Esophagus squamous epithelium (tissue), 5 donors: Measurements from ENCODE around the gene BCL7B. TPM values are rescaled to one million over a fixed set of nuclear protein-coding genes. Genes with fewer than 3 reads are reported as not detected.
"Not testable (repeated sequence)": the region's sequence is repeated elsewhere in the genome, so short reads cannot be mapped to it uniquely, and the experiment has no call there.

Experiments used
- DNase-seq: peaks from one replicate; lab custom pipeline; 2025; lab: John Stamatoyannopoulos, UW
- H3K27ac ChIP-seq, 4 donors: fragments of 200-600 bp; sonication (generic); one replicate each; pipeline ENCODE4 v1.5.1; 2016 to 2019; ENCODE audit warnings: mild to moderate bottlenecking in 1 of 4
- H3K27me3 ChIP-seq, 4 donors: fragments of 200-600 bp; sonication (generic); 1 replicate in 3 of 4; 2 replicates in 1 of 4; pipeline versions ENCODE4 v1.5.1 to v1.6.0; 2017 to 2021; ENCODE audit warnings: antibody characterized with exemption in 1 of 4
- H3K36me3 ChIP-seq, 3 donors: fragments of 200-600 bp; sonication (generic); one replicate each; pipeline ENCODE4 v1.5.1; 2016 to 2019
- H3K4me1 ChIP-seq, 3 donors: fragments of 200-600 bp; sonication (generic); one replicate each; pipeline ENCODE4 v1.5.1; 2017 to 2019
- H3K4me3 ChIP-seq, 4 donors: fragments of 200-600 bp; sonication (generic); 1 replicate in 3 of 4; 2 replicates in 1 of 4; pipeline ENCODE4 v1.5.1; 2016 to 2019; ENCODE audit warnings: mild to moderate bottlenecking in 2 of 4, moderate library complexity in 1 of 4
- H3K9me3 ChIP-seq, 3 donors: fragments of 200-600 bp; sonication (generic); one replicate each; pipeline ENCODE4 v1.5.1; 2016 to 2019
- POLR2A ChIP-seq, 4 donors: fragments of 450-650 bp; IDR thresholded peaks; one replicate each; pipeline ENCODE4 v1.6.1; 2017; ENCODE audit warnings: antibody characterized with exemption in 4 of 4, mild to moderate bottlenecking in 4 of 4, moderate library complexity in 3 of 4
- WGBS, 2 donors: methylation state at CpG; one replicate each; pipeline ENCODE4 v1.1.5; 2018; 5-methylcytosine and 5-hydroxymethylcytosine counted together
- intact Hi-C: fragments of 100-400 bp; cut with DNase I; formaldehyde crosslinking; loops from one replicate; pipeline ENCODE4 v1.15.0; 2022
- total RNA-seq, 4 donors: library from RNA; depleted of rRNA; stranded (reverse); fragments of >200 nt; gene quantifications; one replicate each; pipeline ENCODE4 v1.1.0, GENCODE V29; 2016
- TF ChIP-seq, protein P1 (sequence below), 6 experiments: fragments of 450-650 bp in 4 of 6; fragments of 200-600 bp in 2 of 6; sonication (generic) in 2 of 6; IDR thresholded peaks; one replicate each; pipeline ENCODE4 v1.5.1; 2016 to 2019; ENCODE audit warnings: antibody characterized with exemption in 6 of 6, mild to moderate bottlenecking in 4 of 6, moderate library complexity in 4 of 6
- donor health status: DM: yes; HTN: yes; CAD: no.

BCL7B gene
- total RNA-seq, 4 donors from 2014 or later, result 39.8 to 55.3 (median 43.0) TPM

DNA sequence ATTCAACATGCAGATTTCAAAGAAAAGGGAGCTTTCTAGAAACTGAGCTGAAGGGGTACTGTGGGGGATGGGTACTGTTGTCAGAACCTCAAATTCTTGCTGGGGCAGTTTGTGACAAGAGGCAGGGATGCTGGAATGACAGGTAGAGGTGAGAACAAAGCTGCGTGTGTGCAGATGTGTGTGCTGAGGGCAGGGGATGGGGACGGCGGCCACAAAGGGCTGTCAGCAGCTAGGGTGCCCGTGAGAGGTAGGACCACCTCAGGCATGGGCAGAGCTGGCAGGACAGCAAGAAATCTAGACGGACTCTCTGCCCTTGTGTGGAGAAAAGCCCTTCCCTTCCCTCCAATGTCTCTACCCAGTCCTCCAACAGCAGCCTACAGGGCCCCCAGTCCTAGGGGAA lies 21.0 kb downstream of the BCL7B start:
- 68 to 100% methylated on average over 4 to 5 of the region's 5 CpGs for WGBS, 2 donors
- peaks cover 21 to 79% (median 51%) of the 10 kb centered on the region in 3 donors for H3K36me3 ChIP-seq

DNA sequence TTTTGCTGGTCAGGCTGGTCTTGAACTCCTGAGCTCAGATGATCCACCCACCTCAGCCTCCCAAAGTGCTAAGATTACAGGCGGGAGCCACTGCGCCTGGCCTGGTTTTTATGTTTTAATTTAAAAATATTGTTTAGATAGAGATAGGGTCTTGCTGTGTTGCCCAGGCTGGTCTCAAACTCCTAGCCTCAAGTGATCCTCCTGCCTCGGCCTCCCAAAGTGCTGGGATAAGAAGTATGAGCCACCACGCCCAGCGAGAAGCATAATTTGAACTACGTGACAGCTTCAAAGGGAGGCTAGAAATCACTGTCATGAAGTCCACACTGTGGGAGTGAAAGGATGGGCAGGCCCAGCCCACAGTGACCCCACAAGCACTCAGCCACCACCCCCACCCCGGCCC lies 21.6 kb downstream of the BCL7B start:
- H3K4me1 ChIP-seq, intact Hi-C loops, H3K27me3 ChIP-seq, DNase-seq, H3K9me3 ChIP-seq, H3K4me3 ChIP-seq, H3K27ac ChIP-seq: not testable (repeated sequence)
- H3K36me3 ChIP-seq, result peaks cover 21 to 73% (median 49%) of the 10 kb centered on the region in 3 donors
- WGBS, 2 donors, result 91 to 98% methylated on average over 7 of the region's 7 CpGs

More for the DNA sequence above, 21.0 kb downstream of the BCL7B start:
- TF ChIP-seq, protein P1, sequence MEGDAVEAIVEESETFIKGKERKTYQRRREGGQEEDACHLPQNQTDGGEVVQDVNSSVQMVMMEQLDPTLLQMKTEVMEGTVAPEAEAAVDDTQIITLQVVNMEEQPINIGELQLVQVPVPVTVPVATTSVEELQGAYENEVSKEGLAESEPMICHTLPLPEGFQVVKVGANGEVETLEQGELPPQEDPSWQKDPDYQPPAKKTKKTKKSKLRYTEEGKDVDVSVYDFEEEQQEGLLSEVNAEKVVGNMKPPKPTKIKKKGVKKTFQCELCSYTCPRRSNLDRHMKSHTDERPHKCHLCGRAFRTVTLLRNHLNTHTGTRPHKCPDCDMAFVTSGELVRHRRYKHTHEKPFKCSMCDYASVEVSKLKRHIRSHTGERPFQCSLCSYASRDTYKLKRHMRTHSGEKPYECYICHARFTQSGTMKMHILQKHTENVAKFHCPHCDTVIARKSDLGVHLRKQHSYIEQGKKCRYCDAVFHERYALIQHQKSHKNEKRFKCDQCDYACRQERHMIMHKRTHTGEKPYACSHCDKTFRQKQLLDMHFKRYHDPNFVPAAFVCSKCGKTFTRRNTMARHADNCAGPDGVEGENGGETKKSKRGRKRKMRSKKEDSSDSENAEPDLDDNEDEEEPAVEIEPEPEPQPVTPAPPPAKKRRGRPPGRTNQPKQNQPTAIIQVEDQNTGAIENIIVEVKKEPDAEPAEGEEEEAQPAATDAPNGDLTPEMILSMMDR (IDR thresholded peaks at IDR 0.05), result no peak
- no peak for TF ChIP-seq POLR2A (IDR thresholded peaks at IDR 0.05)
- Histone ChIP-seq H3K27me3 (no peaks in the 10 kb centered on the region), H3K4me1 (no peaks in the 10 kb centered on the region), H3K27ac (no peak overlapping the region), H3K9me3 (no peaks in the 10 kb centered on the region), H3K4me3 (no peak overlapping the region)
- intact Hi-C loops, result no loop called here
- DNase-seq, result no peak

DNA sequence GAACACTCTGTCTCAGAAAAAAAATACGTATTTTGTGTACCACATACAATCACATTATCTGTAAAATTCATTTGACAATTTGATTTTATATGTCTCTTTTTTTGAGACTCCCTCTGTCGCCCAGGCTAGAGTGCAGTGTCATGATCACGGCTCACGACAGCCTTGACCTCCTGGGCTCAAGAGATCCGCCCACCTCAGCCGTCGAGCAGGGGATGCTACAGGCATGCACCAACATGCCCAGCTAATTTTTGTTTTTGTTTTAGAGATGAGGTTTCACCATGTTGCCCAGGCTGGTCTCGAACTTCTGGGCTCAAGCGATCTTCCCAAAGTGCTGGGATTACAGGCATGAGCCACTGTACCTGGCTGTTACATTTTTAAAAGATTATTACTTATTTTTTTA lies 23.7 kb downstream of the BCL7B start:
- 69 to 89% methylated on average over 9 of the region's 9 CpGs for WGBS, 2 donors
- no peak for DNase-seq
- H3K27ac ChIP-seq, result no peak overlapping the region
- intact Hi-C loops, result no loop called here
- TF ChIP-seq, protein P1 (IDR thresholded peaks at IDR 0.05), result no peak
- TF ChIP-seq POLR2A (IDR thresholded peaks at IDR 0.05), result no peak
- no peaks in the 10 kb centered on the region for H3K4me1 ChIP-seq
- H3K9me3 ChIP-seq, result no peaks in the 10 kb centered on the region
- H3K27me3 ChIP-seq, result no peaks in the 10 kb centered on the region
- H3K36me3 ChIP-seq, result peaks cover 21 to 51% (median 33%) of the 10 kb centered on the region in 3 donors
- no peak overlapping the region for H3K4me3 ChIP-seq

DNA sequence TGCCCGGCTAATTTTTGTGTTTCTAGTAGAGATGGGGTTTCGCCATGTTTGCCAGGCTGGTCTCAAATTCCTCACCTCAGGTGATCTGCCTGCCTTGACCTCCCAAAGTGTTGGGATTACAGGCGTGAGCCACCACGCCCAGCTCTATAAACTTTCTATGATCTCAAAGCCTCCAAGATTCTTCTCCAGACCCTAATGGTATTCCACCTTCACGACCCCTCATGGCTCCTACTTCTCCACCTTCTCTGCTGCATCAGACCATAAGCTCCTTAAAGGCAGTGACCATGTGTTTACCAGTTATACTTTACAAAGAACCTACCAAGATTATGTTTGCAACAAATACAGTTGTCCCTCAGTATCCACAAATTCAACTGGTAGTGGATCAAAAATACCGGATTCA lies 25.3 kb downstream of the BCL7B start:
- H3K4me1 ChIP-seq, result no peaks in the 10 kb centered on the region

DNA sequence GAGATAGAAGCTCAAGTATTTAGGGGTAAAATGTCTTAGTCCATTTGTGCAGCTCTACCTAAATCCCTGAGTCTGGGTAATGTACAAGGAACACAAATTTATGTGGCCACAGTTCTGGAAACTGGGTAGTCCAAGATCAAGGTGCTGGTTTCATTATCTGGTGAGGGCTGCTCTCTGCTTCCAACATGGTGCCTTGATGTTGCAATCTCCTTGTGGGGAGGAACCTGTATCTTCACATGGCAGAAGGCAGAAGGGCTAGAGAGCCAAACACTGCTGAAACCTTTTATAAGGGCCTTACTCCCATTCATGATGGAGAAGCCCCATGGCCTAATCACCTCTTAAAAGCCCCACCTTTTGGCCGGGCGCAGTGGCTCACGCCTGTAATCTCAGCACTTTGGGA lies 26.7 kb downstream of the BCL7B start:
- DNase-seq, result no peak
- Histone ChIP-seq H3K4me3 (no peak overlapping the region), H3K9me3 (no peaks in the 10 kb centered on the region), H3K27me3 (no peaks in the 10 kb centered on the region), H3K27ac (no peak overlapping the region), H3K36me3 (peaks cover under 1 to 22% (median 3%) of the 10 kb centered on the region in 3 donors), H3K4me1 (peaks cover 0 to 10% (median 0%) of the 10 kb centered on the region in 3 donors)
- TF ChIP-seq, protein P1 (IDR thresholded peaks at IDR 0.05), result no peak
- no peak for TF ChIP-seq POLR2A (IDR thresholded peaks at IDR 0.05)
- intact Hi-C loops, result no loop called here
- WGBS, 2 donors, result 85 to 90% methylated on average over 2 to 3 of the region's 3 CpGs

More for the DNA sequence above, 25.3 kb downstream of the BCL7B start:
- Histone ChIP-seq H3K27ac (no peak overlapping the region), H3K27me3 (no peaks in the 10 kb centered on the region), H3K36me3 (peaks cover 13 to 36% (median 18%) of the 10 kb centered on the region in 3 donors), H3K9me3 (no peaks in the 10 kb centered on the region), H3K4me3 (no peak overlapping the region)
- DNase-seq, result no peak
- TF ChIP-seq, protein P1 (IDR thresholded peaks at IDR 0.05), result no peak
- TF ChIP-seq POLR2A (IDR thresholded peaks at IDR 0.05), result no peak
- WGBS, 2 donors, result 91 to 99% methylated on average over 5 to 6 of the region's 6 CpGs
- intact Hi-C loops, result no loop called here
